Brain microvascular endothelial cell (primary cell): ENCODE results near the gene FAM111B.
A peak's percentile ranks its signal among the peaks of the same experiment; 100 is the strongest.

Experiments used
- DNase-seq: peaks from one replicate; pipeline ENCODE4 v3.0.0-alpha.2; 2020
- H3K27ac ChIP-seq: fragments of 250-450 bp; sonication (Bioruptor Pico); 2 replicates; pipeline ENCODE4 v1.5.1; 2020; ENCODE audit warnings: mild to moderate bottlenecking, moderate library complexity
- H3K27me3 ChIP-seq: fragments of 250-450 bp; sonication (Bioruptor Pico); replicated peaks from 2 replicates; pipeline ENCODE4 v1.5.1; 2020; ENCODE audit warnings: mild to moderate bottlenecking
- H3K36me3 ChIP-seq: fragments of 250-450 bp; sonication (Bioruptor Pico); replicated peaks from 2 replicates; pipeline ENCODE4 v1.5.1; 2020; ENCODE audit warnings: mild to moderate bottlenecking
- H3K4me3 ChIP-seq: 2 replicates; pipeline ENCODE4 v1.5.1; 2011; ENCODE audit warnings: low read depth, mild to moderate bottlenecking, control low read depth, low read length, moderate library complexity
- in situ Hi-C: cut with HindIII; loops from 2 replicates; pipeline ENCODE4 v1.10.0; 2017; ENCODE audit warnings: low sequenced_read_pairs, low pct_ligation_motif_present
- TF ChIP-seq, protein P1 (sequence below): IDR thresholded peaks from 2 replicates; pipeline ENCODE4 v1.5.1; 2011; ENCODE audit warnings: low read depth, mild to moderate bottlenecking, moderate library complexity, low read length, control low read depth, inconsistent platforms; ENCODE audit errors: missing control alignments

The FAM111B gene

DNA sequence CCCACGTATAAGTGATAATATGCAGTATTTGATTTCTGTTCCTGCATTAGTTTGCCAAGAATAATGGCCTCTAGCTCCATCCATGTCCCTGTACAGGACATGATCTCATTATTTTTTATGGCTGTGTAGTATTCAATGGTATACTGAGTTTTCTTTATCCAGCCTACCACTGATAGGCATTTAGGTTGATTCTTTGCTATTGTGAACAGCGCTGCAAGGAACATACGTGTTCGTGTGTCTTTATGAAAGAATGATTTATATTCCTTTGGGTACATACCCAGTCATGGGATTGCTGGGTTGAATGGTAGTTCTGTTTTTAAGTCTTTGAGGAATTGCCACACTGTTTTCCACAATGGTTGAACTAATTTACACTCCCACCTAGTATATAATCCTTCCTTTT, 34.2 kb downstream of the FAM111B start:
- Histone ChIP-seq H3K27ac (no peak overlapping the region), H3K4me3 (no peak overlapping the region)

GRCh38 chr11:59141673-59142460, 34.8 kb downstream of the FAM111B start:
- TF ChIP-seq, protein P1, sequence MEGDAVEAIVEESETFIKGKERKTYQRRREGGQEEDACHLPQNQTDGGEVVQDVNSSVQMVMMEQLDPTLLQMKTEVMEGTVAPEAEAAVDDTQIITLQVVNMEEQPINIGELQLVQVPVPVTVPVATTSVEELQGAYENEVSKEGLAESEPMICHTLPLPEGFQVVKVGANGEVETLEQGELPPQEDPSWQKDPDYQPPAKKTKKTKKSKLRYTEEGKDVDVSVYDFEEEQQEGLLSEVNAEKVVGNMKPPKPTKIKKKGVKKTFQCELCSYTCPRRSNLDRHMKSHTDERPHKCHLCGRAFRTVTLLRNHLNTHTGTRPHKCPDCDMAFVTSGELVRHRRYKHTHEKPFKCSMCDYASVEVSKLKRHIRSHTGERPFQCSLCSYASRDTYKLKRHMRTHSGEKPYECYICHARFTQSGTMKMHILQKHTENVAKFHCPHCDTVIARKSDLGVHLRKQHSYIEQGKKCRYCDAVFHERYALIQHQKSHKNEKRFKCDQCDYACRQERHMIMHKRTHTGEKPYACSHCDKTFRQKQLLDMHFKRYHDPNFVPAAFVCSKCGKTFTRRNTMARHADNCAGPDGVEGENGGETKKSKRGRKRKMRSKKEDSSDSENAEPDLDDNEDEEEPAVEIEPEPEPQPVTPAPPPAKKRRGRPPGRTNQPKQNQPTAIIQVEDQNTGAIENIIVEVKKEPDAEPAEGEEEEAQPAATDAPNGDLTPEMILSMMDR, result no peak
- DNase-seq, result no peak
- peak overlapping the region; percentile 89 for H3K4me3 ChIP-seq
- peak overlapping the region; percentile 82 for H3K27ac ChIP-seq
- in situ Hi-C loops, result no loop called here
- H3K36me3 ChIP-seq, result no peaks in the 10 kb centered on the region
- no peaks in the 10 kb centered on the region for H3K27me3 ChIP-seq

More for the DNA sequence above, 34.2 kb downstream of the FAM111B start:
- no peak for DNase-seq
- TF ChIP-seq, protein P1, result no peak
- in situ Hi-C loops, result no loop called here
- Histone ChIP-seq H3K27me3 (no peaks in the 10 kb centered on the region), H3K36me3 (no peaks in the 10 kb centered on the region)

GRCh38 chr11:59142530-59143507, 35.8 kb downstream of the FAM111B start, which contains the start of gene FAM111A:
Gene FAM111A (plus strand): TSS chr11:59142856. CDS start chr11:59148873, 6,017 bp downstream.
- TF ChIP-seq, protein P1, result peak; percentile 59
- in situ Hi-C loops, result no loop called here
- H3K27me3 ChIP-seq, result no peaks in the 10 kb centered on the region
- H3K4me3 ChIP-seq, result peak within 1 kb of the TSS; percentile 89
- DNase-seq, result peak; percentile 86
- peak within 1 kb of the TSS; percentile 82 for H3K27ac ChIP-seq
- no peaks in the 10 kb centered on the region for H3K36me3 ChIP-seq

GRCh38 chr11:59144096-59144495, 37.1 kb downstream of the FAM111B start:
- Histone ChIP-seq H3K36me3 (peaks cover 2% of the 10 kb centered on the region), H3K4me3 (peak overlapping the region; percentile 54), H3K27ac (peak overlapping the region; percentile 1), H3K27me3 (no peaks in the 10 kb centered on the region)
- TF ChIP-seq, protein P1, result no peak
- DNase-seq, result no peak
- in situ Hi-C loops, result no loop called here

GRCh38 chr11:59144579-59145345, 37.7 kb downstream of the FAM111B start:
- H3K27me3 ChIP-seq, result no peaks in the 10 kb centered on the region
- peak; percentile 74 for DNase-seq
- peak overlapping the region; percentile 54 for H3K4me3 ChIP-seq
- in situ Hi-C loops, result no loop called here
- TF ChIP-seq, protein P1, result peak; percentile 26
- peak overlapping the region; percentile 1 for H3K27ac ChIP-seq
- peaks cover 2% of the 10 kb centered on the region for H3K36me3 ChIP-seq
